Activated CD8-positive, alpha-beta memory T cell treated with anti-CD3 and anti-CD28 coated beads, Interleukin-2, amount 50 U/mL, for 24 hours (primary cell): ENCODE results near the gene MAP2K5.

Source experiments
- DNase-seq: peaks from one replicate; pipeline ENCODE4 v3.0.0-alpha.2; 2020; ENCODE audit errors: extremely low read depth

The MAP2K5 gene

GRCh38 chr15:67836477-67836876, 294.0 kb downstream of the MAP2K5 start:
- no peak for DNase-seq

GRCh38 chr15:67836955-67837354, 294.5 kb downstream of the MAP2K5 start:
- no peak for DNase-seq

GRCh38 chr15:67838789-67839332, 296.4 kb downstream of the MAP2K5 start:
- no peak for DNase-seq

DNA sequence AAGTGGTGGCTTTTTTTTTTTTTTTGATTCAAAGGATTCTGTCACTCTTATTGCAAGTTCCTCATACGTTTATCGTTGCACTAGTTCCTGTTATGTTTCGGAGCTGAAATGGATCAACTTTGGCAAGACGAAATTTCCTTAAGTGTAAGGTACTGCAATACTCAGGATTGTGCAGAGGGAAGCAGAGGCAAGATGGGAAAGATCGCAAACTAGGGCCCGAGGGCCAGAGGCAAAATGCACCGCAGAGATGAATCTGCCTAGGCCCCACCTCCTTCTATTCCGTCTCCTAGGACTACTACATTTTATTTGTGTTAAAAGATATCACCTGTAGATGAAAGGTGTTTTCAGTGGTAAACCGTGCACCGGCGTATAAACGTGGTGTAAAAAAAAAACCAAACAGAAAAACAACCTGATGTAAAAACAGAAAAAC, 297.0 kb downstream of the MAP2K5 start:
- DNase-seq, result no peak

DNA sequence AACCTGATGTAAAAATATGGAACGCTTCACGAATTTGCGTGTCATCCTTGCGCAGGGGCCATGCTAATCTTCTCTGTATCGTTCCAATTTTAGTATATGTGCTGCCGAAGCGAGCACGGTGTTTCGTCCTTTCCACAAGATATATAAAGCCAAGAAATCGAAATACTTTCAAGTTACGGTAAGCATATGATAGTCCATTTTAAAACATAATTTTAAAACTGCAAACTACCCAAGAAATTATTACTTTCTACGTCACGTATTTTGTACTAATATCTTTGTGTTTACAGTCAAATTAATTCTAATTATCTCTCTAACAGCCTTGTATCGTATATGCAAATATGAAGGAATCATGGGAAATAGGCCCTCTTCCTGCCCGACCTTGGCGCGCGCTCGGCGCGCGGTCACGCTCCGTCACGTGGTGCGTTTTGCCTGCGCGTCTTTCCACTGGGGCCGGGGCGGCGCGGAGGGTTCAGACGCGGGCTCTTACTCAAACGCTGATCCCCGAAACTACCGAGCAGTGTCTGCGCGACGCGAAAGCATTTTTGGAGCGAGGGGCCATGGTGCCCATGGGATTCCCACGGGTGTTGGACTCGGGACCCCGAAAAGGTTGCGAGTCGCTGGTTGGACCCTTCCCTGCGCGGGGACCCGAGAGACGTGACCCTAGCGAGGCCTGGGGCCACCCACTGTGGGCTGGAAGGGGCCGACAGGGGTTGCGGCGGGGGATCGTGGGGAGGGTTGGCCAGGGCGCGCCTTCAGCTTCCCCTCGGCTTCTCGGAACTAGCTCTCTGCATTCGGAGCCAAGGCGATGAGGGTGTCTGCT, 297.6 kb downstream of the MAP2K5 start, which contains the start of gene RNU6-1:
Gene RNU6-1, minus strand, starts transcription at position 117 of the 820 bp plus-strand sequence.
- DNase-seq, result peak; percentile 86

DNA sequence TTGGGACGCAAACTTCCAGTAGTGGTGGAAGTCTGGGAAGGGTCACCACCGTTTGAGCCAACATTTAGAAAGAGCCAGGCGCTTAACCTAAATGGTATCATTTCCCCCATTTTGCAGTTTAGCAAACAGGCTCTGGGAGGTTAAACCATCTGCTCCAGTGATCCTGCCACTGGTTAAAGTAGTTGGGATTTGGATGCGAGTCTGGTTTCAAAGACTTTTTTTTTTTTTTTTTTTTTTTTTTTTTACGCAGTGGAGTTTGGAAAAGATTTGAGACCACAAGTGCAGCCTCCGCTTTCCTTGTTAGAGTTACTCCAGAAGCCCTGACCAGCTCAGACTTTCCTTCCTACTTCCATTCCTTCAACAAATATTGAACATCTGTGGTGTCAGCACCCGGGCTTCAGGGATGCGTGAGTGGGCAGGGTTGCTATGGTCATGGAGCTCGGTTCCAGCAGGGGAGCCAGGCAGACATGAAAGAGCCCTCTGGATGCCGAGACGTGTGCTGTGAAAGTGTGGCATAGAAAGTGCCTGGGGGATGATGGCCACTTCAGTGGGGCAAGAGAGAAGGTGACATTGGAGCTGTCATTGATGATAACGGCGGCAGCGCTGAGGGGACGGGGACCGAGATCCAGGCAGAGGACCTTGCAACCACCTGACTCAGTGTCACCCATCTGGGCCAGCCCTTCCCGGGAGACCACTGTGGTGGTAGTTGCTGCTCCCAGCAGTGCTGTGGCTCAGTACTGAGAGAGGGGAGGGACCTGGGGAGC, 298.4 kb downstream of the MAP2K5 start:
- no peak for DNase-seq

DNA sequence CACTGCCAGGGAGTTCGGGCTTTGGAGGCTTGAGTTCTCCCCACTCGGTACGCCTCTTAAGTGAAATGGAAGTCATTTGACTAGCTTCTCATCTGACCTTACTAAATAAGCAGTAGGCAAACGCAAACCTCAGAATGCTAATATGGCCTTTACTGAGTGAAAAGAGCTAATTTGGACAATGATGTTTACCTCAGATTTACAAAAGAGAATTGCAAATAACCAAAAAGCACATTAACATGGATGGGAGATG, 298.9 kb downstream of the MAP2K5 start:
- no peak for DNase-seq

DNA sequence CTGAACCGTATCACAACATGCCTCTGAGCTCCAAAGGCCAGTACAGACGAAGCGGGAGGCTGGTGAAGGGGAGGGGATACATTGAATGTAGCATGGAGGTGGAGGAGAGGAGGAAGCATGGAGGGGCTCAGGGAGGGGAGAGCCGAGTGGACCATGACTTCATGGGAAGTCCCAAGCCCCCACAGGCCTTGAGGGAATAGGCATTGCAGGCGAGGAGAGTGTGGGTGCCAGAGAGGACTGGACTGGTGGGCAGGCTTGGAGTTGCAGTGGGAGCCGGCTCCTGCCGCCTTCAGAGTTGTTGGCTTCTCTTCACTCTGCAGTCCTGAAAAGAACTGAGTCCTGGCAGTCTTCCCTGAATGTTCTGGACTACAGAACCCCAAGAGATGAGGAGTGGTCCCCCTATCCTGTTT, 300.6 kb downstream of the MAP2K5 start:
- DNase-seq, result no peak

DNA sequence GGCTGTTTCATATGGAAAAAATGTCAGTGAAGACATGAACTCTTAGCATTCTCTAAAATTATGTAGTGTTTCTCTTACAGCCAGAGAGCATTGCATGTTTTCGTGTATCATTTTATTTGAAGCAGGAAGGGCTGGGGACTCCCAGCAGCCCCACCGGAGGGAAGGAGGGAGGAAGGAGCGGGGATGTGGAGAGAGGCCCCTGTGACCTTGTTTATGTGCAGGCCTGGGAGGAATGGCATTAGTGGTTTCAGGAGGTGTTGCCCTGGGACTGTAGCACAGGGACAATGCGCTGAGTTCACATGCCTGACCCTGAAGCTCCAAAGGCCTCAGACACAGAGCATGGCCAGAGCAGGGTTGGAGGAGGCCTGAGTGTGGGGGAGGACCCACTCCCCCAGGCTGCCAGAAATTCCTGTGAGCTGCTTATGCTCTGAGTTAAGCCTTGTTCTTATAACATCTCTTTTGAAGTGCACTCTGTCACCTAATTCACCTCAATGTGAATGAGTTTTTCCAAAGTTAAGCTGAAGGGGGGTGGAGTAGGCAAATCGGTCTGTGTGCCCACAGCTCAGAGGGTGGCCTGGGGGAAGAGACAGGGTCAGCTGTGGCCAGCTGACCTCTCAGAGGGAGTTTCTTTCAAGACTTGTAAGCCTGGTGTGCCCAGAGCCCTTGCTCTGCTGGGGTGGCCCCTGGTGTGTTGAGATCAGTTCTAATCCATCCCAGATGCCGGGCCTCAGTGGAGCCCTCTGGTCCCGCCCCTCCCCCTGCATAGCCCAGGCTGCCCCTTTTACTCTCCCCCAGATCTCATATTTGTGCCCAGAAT, 301.3 kb downstream of the MAP2K5 start:
- no peak for DNase-seq

- DNase-seq, result no peak
Observed at GRCh38 chr15:67845974-67846373, 303.5 kb downstream of the MAP2K5 start.

- DNase-seq, result no peak
Observed at GRCh38 chr15:67849538-67849937, 307.0 kb downstream of the MAP2K5 start.

DNA sequence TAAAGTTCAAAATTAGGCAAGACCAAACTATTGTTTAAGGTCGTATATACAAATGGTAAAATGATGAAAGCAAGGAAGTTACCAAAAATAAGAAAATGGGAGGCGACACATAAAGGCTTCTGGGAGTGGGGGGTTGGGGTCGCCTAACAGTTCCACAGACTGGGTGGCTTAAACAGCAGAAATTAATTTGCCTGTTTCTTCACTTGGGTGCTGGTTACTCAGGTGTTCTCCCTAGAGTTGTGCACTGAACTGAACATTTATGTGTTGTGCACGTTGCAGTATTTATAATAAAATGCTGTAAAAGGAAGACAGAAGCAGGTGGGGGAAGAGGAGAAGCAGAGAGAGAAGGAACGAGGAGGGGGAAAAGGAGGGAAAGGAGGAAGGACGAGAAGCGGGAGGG, 307.8 kb downstream of the MAP2K5 start:
- no peak for DNase-seq

- no peak for DNase-seq
Observed at GRCh38 chr15:67850994-67851571, 308.6 kb downstream of the MAP2K5 start.

- no peak for DNase-seq
Observed at GRCh38 chr15:67852418-67852817, 309.9 kb downstream of the MAP2K5 start.

DNA sequence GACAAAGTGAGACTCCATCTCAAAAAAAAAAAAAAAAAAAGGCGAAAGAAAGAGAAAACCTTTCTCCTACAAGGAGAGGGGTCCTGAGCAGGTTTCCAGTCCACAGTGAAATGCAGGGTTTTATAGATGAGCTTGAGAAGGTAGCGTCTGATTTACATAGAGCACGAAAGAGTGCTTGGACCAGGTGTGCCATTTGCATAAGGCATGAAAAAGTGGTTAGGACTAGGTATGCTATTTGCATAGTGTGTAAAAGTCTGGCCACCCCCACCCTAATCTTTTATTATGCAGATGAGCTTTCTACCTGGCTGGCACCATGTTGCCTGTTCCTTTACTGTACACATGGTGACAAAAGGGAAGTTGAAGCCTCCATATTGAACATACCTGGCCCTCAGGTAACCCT, 311.0 kb downstream of the MAP2K5 start:
- DNase-seq, result no peak

- DNase-seq, result no peak
Observed at GRCh38 chr15:67854358-67854757, 311.9 kb downstream of the MAP2K5 start.

DNA sequence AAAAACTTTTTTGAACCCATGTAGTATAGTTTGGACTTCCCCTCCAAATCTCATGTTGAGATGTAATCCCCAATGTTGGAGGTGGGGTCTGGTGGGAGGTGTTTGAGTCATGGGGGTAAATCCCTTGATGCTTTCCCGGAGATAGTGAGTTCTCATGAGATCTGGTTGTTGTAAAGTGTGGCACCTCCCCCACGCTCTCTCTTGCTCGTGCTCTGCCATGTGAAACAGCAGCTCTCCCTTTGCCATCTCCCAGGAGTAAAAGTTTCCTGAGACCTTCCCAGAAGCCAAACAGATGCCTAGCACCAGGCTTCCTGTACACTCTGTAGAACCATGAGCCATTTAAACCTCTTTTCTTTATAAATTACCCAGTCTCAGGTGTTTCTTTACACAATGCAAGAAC, 313.3 kb downstream of the MAP2K5 start:
- DNase-seq, result no peak
